ENCODE results near the gene MANSC4. TPM values are rescaled to one million over a fixed set of nuclear protein-coding genes. Genes with fewer than 3 reads are reported as not detected.

The MANSC4 gene
- total and polyA plus RNA-seq, 9 of the 15 experiments (the other 6 are each of a cell fraction or from before 2014, with no cell fraction given) = not detected

DNA sequence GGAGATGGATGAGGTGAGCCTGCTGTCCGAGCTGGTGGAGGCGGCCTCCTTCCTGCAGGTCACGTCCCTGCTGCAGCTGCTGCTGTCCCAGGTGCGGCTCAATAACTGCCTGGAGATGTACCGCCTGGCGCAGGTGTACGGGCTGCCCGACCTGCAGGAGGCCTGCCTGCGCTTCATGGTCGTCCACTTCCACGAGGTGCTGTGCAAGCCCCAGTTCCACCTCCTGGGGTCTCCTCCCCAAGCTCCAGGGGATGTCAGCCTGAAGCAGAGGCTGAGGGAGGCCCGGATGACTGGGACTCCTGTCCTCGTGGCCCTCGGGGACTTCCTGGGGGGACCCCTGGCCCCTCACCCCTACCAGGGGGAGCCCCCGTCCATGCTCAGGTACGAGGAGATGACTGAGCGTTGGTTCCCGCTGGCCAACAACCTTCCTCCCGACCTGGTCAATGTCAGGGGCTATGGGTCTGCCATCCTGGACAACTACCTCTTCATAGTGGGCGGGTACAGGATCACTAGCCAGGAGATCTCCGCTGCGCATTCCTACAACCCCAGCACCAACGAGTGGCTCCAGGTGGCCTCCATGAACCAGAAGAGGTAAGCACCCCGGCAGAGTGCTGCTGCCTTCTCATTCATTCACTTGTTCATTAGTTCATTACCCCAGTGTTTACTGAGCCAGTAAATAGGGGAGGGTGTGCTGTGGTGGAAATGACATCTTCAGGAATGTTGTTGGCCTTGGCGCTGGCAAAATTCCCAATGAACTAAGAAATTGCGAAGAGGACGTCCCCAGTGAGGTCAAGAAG lies 774 bp upstream of the MANSC4 start (continued):
- peak; percentile 64 for TF ChIP-seq MGA (IDR thresholded peaks at IDR 0.05)
- TF ChIP-seq ZNF124 (CRISPR knock-in tag; IDR thresholded peaks at IDR 0.05) = no peak
- TF ChIP-seq E2F6 (IDR thresholded peaks at IDR 0.05; ENCODE audit: borderline replicate concordance in 1 of 2, extremely low read depth in 1 of 2, insufficient read depth in 1 of 2, insufficient read length in 1 of 2, low read depth in 1 of 2, low read length in 1 of 2, poor library complexity in 1 of 2, severe bottlenecking in 1 of 2) = no peak
- no peak for TF ChIP-seq GATA2 (CRISPR knock-in tag; IDR thresholded peaks at IDR 0.05)
- TF ChIP-seq, protein P1, sequence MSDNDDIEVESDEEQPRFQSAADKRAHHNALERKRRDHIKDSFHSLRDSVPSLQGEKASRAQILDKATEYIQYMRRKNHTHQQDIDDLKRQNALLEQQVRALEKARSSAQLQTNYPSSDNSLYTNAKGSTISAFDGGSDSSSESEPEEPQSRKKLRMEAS (CRISPR knock-in tag; IDR thresholded peaks at IDR 0.05) = peak; percentile 74
- no peak for TF ChIP-seq SNAPC5 (CRISPR knock-in tag; IDR thresholded peaks at IDR 0.05)
- TF ChIP-seq IFI16 (CRISPR knock-in tag; IDR thresholded peaks at IDR 0.05) = no peak
- TF ChIP-seq NFE2 (IDR thresholded peaks at IDR 0.05; ENCODE audit: low read depth) = no peak
- no peak for TF ChIP-seq RBM17 (IDR thresholded peaks at IDR 0.05; ENCODE audit: borderline replicate concordance, low read depth, low read length)
- TF ChIP-seq MAFF (IDR thresholded peaks at IDR 0.05; ENCODE audit: low read length) = no peak
- TF ChIP-seq SRF (CRISPR knock-in tag; IDR thresholded peaks at IDR 0.05) = no peak
- no peak for TF ChIP-seq FUS (optimal IDR thresholded peaks at IDR 0.05; ENCODE audit: low read depth, low read length)

Measured in K562 (cell line).